ENCODE measurements around the gene PTP4A2. TPM values are rescaled to one million over a fixed set of nuclear protein-coding genes. Genes with fewer than 3 reads are reported as not detected.

The PTP4A2 gene
- total RNA-seq, 2 experiments from 2014 or later = 401 to 507 TPM

Other genes starting within 250 kb of the PTP4A2 start
- not detected for gene COL16A1, start 234.4 kb downstream of the PTP4A2 start, total RNA-seq
- 1 to 10 TPM in 1 of 2 experiments, under 1 TPM in 1; 0.07 to 1.3 TPM for gene ADGRB2, start 174.0 kb downstream of the PTP4A2 start, total RNA-seq
- gene SPOCD1, start 122.3 kb downstream of the PTP4A2 start, total RNA-seq = not detected
- 100 to 1,000 TPM; 166 to 183 TPM for gene KHDRBS1, start 75.5 kb upstream of the PTP4A2 start, total RNA-seq
- gene TMEM39B, start 134.6 kb upstream of the PTP4A2 start, total RNA-seq = 10 to 100 TPM; 27.3 to 30.0 TPM
- gene KPNA6, start 169.7 kb upstream of the PTP4A2 start, total RNA-seq = 10 to 100 TPM; 59.6 to 82.8 TPM
- gene TXLNA, start 241.3 kb upstream of the PTP4A2 start, total RNA-seq = 100 to 1,000 TPM in 1 of 2 experiments, 10 to 100 TPM in 1; 85.8 to 104 TPM

All from activated CD8-positive, alpha-beta memory T cell treated with anti-CD3 and anti-CD28 coated beads, Interleukin-2, amount 10 ng/mL, durations not matched to agents 7 days and 5 days (primary cell).